ENCODE measurements around the gene PLEKHA4. TPM values are rescaled to one million over a fixed set of nuclear protein-coding genes. Genes with fewer than 3 reads are reported as not detected.
"Not testable (repeated sequence)": the region's sequence is repeated elsewhere in the genome, so short reads cannot be mapped to it uniquely, and the experiment has no call there.

Gene PLEKHA4
- total and polyA plus RNA-seq, 2 of the 13 experiments (the other 11 are each of a cell fraction or from before 2014, with no cell fraction given) = 4.8 to 6.0 TPM

GRCh38 chr19:48846659-48847058, 21.8 kb downstream of the PLEKHA4 start:
- H3K4me3 ChIP-seq (replicated peaks in 1 of 3; ENCODE audit: insufficient read depth in 1 of 3, low read depth in 2 of 3, low read length in 3 of 3); CTCF ChIA-PET (ENCODE audit: low intra/inter-chr PET ratio, low total read pairs); in situ Hi-C loops (cut with HindIII; ENCODE audit: extremely low pct_ligation_motif_present, low pct_unique_long_range_greater_than_20kb); H3K4me2 ChIP-seq (ENCODE audit: low read depth, low read length); H3K79me2 ChIP-seq (ENCODE audit: insufficient read depth, low read length); DNase-seq (ENCODE audit: low spot score); H3K27me3 ChIP-seq (ENCODE audit: control insufficient read depth in 1 of 2, insufficient read depth in 2 of 2, low read length in 2 of 2); H3K4me1 ChIP-seq (ENCODE audit: insufficient read depth, low read length); H2AFZ ChIP-seq (ENCODE audit: low read length); POLR2A ChIA-PET; H4K20me1 ChIP-seq (ENCODE audit: insufficient read depth, low read length); H3K36me3 ChIP-seq (replicated peaks in 1 of 2; ENCODE audit: control insufficient read depth in 1 of 2, insufficient read depth in 2 of 2, low read length in 2 of 2); H3K9ac ChIP-seq (ENCODE audit: insufficient read depth, low read depth, low read length); BruUV-seq (replicated peaks); intact Hi-C loops (cut with micrococcal nuclease; ENCODE audit: unreplicated experiment); FAIRE-seq; H3K27ac ChIP-seq (ENCODE audit: extremely low read length, insufficient read depth, low read length); H3K9me3 ChIP-seq (ENCODE audit: low read length); ATAC-seq: not testable (repeated sequence)
- TF ChIP-seq ZNF768 (CRISPR knock-in tag; IDR thresholded peaks at IDR 0.05) = peak; percentile 77; the same call in 1 of the 2 replicates
- WGBS (ENCODE audit: low lambda C conversion rate) = 96% methylated on average over 3 of the region's 3 CpGs

- H3K36me3 ChIP-seq (replicated peaks in 1 of 2; ENCODE audit: control insufficient read depth in 1 of 2, insufficient read depth in 2 of 2, low read length in 2 of 2) = peaks cover 0 to 5% of the 10 kb centered on the region in 2 experiments; a peak in 2 of 5 replicates
- no peak for DNase-seq (ENCODE audit: low spot score)
- H3K79me2 ChIP-seq (ENCODE audit: insufficient read depth, low read length) = no peaks in the 10 kb centered on the region
- TF ChIP-seq UBTF (CRISPR knock-in tag; IDR thresholded peaks at IDR 0.05) = no peak
- TF ChIP-seq GATAD1 (CRISPR knock-in tag; IDR thresholded peaks at IDR 0.05) = no peak
- no peak for TF ChIP-seq NRL (CRISPR knock-in tag; IDR thresholded peaks at IDR 0.05; ENCODE audit: borderline replicate concordance)
- TF ChIP-seq PHB2 (IDR thresholded peaks at IDR 0.05; ENCODE audit: partially characterized antibody) = no peak
- TF ChIP-seq PHF21A (CRISPR knock-in tag; IDR thresholded peaks at IDR 0.05) = no peak
- no peak for TF ChIP-seq MED8 (CRISPR knock-in tag; IDR thresholded peaks at IDR 0.05; ENCODE audit: insufficient replicate concordance)
- no peak for TF ChIP-seq BCL6 (CRISPR knock-in tag; IDR thresholded peaks at IDR 0.05)
- TF ChIP-seq MIXL1 (CRISPR knock-in tag; IDR thresholded peaks at IDR 0.05) = no peak
- TF ChIP-seq ARNTL (CRISPR knock-in tag; IDR thresholded peaks at IDR 0.05) = no peak
- no peak for TF ChIP-seq EZH2 (conservative IDR thresholded peaks at IDR 0.05; ENCODE audit: low read depth, low read length)
- no peak for TF ChIP-seq MAFF (IDR thresholded peaks at IDR 0.05; ENCODE audit: low read depth, low read length)
- no peak for TF ChIP-seq SMC3 (IDR thresholded peaks at IDR 0.05; ENCODE audit: low read length)
- no peak overlapping the region for H3K27ac ChIP-seq (ENCODE audit: extremely low read length, insufficient read depth, low read length)
- no peak overlapping the region for H3K4me2 ChIP-seq (ENCODE audit: low read depth, low read length)
- WGBS (ENCODE audit: low lambda C conversion rate) = 97% methylated on average over 15 of the region's 15 CpGs
- intact Hi-C loops (cut with micrococcal nuclease; ENCODE audit: unreplicated experiment) = no loop called here
- H3K9me3 ChIP-seq (ENCODE audit: low read length) = no peaks in the 10 kb centered on the region
- no TSS peak for BruUV-seq (replicated peaks)
- in situ Hi-C loops (cut with HindIII; ENCODE audit: extremely low pct_ligation_motif_present, low pct_unique_long_range_greater_than_20kb) = no loop called here
- no peaks in the 10 kb centered on the region for H4K20me1 ChIP-seq (ENCODE audit: insufficient read depth, low read length)
- no peak for FAIRE-seq
- ChIA-PET POLR2A (interaction anchor here (1.3 kb wide), 1 partner anchor 119 kb away, joined by 6 read pairs; no protein-coding TSS in a partner anchor), CTCF (ENCODE audit: low intra/inter-chr PET ratio, low total read pairs) (no interaction called here)
- no peak overlapping the region for H3K9ac ChIP-seq (ENCODE audit: insufficient read depth, low read depth, low read length)
- H2AFZ ChIP-seq (ENCODE audit: low read length) = no peak overlapping the region
- no peaks in the 10 kb centered on the region for H3K27me3 ChIP-seq (ENCODE audit: control insufficient read depth in 1 of 2, insufficient read depth in 2 of 2, low read length in 2 of 2)
- H3K4me3 ChIP-seq (replicated peaks in 1 of 3; ENCODE audit: insufficient read depth in 1 of 3, low read depth in 2 of 3, low read length in 3 of 3) = no peak overlapping the region
- H3K4me1 ChIP-seq (ENCODE audit: insufficient read depth, low read length) = peaks cover 6% of the 10 kb centered on the region
- no peak for ATAC-seq
Observed at GRCh38 chr19:48845384-48845783, 23.0 kb downstream of the PLEKHA4 start.
